HepG2 (cell line): ENCODE data around the gene FAM120B. TPM values are rescaled to one million over a fixed set of nuclear protein-coding genes. Genes with fewer than 3 reads are reported as not detected.

Experiments
- CAMTA2 ChIP-seq: sonication (generic); formaldehyde crosslinking; IDR thresholded peaks from 2 replicates; pipeline ENCODE4 v1.4.0; 2020; ENCODE audit warnings: mild to moderate bottlenecking, missing genetic modification reagents, borderline replicate concordance
- EED ChIP-seq: sonication (generic); formaldehyde crosslinking; IDR thresholded peaks from 2 replicates; pipeline ENCODE4 v1.5.0; 2020; ENCODE audit warnings: mild to moderate bottlenecking, missing genetic modification reagents
- ELF3 ChIP-seq: IDR thresholded peaks from 2 replicates; pipeline ENCODE4 v1.6.1; 2016; ENCODE audit warnings: missing genetic modification reagents, missing compliant biosample characterization
- EP300 ChIP-seq, 3 experiments: sonication (generic) in 1 of 3; formaldehyde crosslinking in 1 of 3; IDR thresholded peaks; 2 replicates each; pipeline versions ENCODE4 v1.5.1 to v1.6.1; 2011 to 2020; ENCODE audit warnings: low read depth in 2 of 3, low read length in 2 of 3, borderline replicate concordance in 1 of 3, improper control_type of control experiment in 1 of 3, mild to moderate bottlenecking in 1 of 3, missing genetic modification reagents in 1 of 3, moderate library complexity in 1 of 3
- HOXA5 ChIP-seq: sonication (generic); formaldehyde crosslinking; IDR thresholded peaks from 2 replicates; pipeline ENCODE4 v1.4.0; 2020; ENCODE audit warnings: missing genetic modification reagents
- HOXA7 ChIP-seq: sonication (generic); formaldehyde crosslinking; IDR thresholded peaks from 2 replicates; pipeline ENCODE4 v1.8.1; 2022; ENCODE audit warnings: mild to moderate bottlenecking, missing genetic modification reagents, moderate library complexity
- JUND ChIP-seq: sonication (generic); formaldehyde crosslinking; IDR thresholded peaks from 2 replicates; pipeline ENCODE4 v1.8.0; 2022; ENCODE audit warnings: mild to moderate bottlenecking, missing genetic modification reagents
- KAT2B ChIP-seq: fragments of 150-350 bp; IDR thresholded peaks from 2 replicates; pipeline ENCODE4 v1.6.1; 2014; ENCODE audit warnings: low read depth, low read length, borderline replicate concordance
- KLF12 ChIP-seq: sonication (generic); formaldehyde crosslinking; IDR thresholded peaks from 2 replicates; pipeline ENCODE4 v1.4.0; 2020; ENCODE audit warnings: missing genetic modification reagents, borderline replicate concordance
- MAZ ChIP-seq, 2 experiments: sonication (generic) in 1 of 2; formaldehyde crosslinking in 1 of 2; IDR thresholded peaks; 2 replicates each; pipeline versions ENCODE4 v1.5.0 to v1.6.1; 2012 to 2020; ENCODE audit warnings: low read depth in 2 of 2, mild to moderate bottlenecking in 2 of 2, borderline replicate concordance in 1 of 2, improper control_type of control experiment in 1 of 2, low read length in 1 of 2, missing genetic modification reagents in 1 of 2, moderate library complexity in 1 of 2
- MIER3 ChIP-seq: IDR thresholded peaks from 2 replicates; pipeline ENCODE4 v1.6.1; 2016; ENCODE audit warnings: missing compliant biosample characterization, borderline replicate concordance
- MYPOP ChIP-seq: sonication (generic); formaldehyde crosslinking; IDR thresholded peaks from 2 replicates; pipeline ENCODE4 v1.8.1; 2023; ENCODE audit warnings: mild to moderate bottlenecking, moderate library complexity, missing genetic modification reagents
- NCOR1 ChIP-seq: fragments of 200-600 bp; sonication (generic); IDR thresholded peaks from 2 replicates; pipeline ENCODE4 v1.7.0; 2017; ENCODE audit warnings: antibody characterized with exemption, low read length, borderline replicate concordance
- PAF1 ChIP-seq: IDR thresholded peaks from 2 replicates; pipeline ENCODE4 v1.6.1; 2016; ENCODE audit warnings: missing genetic modification reagents, missing compliant biosample characterization
- PHB2 ChIP-seq: fragments of 450-650 bp; IDR thresholded peaks from 2 replicates; pipeline ENCODE4 v1.6.1; 2018; ENCODE audit not compliant: partially characterized antibody
- SMARCE1 ChIP-seq: fragments of 450-650 bp; IDR thresholded peaks from 2 replicates; pipeline ENCODE4 v1.6.1; 2017; ENCODE audit warnings: borderline replicate concordance
- SRSF1 ChIP-seq: fragments of 200-400 bp; formaldehyde crosslinking; optimal IDR thresholded peaks from 2 replicates; pipeline ENCODE3; 2017; ENCODE audit warnings: mild to moderate bottlenecking, low read depth, low read length, moderate library complexity
- TOPORS ChIP-seq: sonication (generic); formaldehyde crosslinking; IDR thresholded peaks from 2 replicates; pipeline ENCODE4 v1.8.0; 2023; ENCODE audit warnings: mild to moderate bottlenecking, missing genetic modification reagents
- ZBTB1 ChIP-seq: sonication (generic); formaldehyde crosslinking; IDR thresholded peaks from 2 replicates; pipeline ENCODE4 v1.4.0; 2020; ENCODE audit warnings: missing genetic modification reagents, borderline replicate concordance
- ZBTB25 ChIP-seq: IDR thresholded peaks from 2 replicates; pipeline ENCODE4 v1.6.1; 2018; ENCODE audit warnings: missing genetic modification reagents
- ZFAT ChIP-seq: sonication (generic); formaldehyde crosslinking; conservative IDR thresholded peaks from 2 replicates; pipeline ENCODE4 v1.8.1; 2023; ENCODE audit warnings: missing genetic modification reagents, inconsistent platforms
- ZNF282 ChIP-seq: fragments of 450-650 bp; IDR thresholded peaks from 2 replicates; pipeline ENCODE4 v1.6.1; 2018; ENCODE audit not compliant: partially characterized antibody
- ZNF326 ChIP-seq: sonication (generic); formaldehyde crosslinking; IDR thresholded peaks from 2 replicates; pipeline ENCODE4 v1.4.0; 2020; ENCODE audit warnings: missing genetic modification reagents, borderline replicate concordance
- ZNF383 ChIP-seq: sonication (generic); formaldehyde crosslinking; IDR thresholded peaks from 2 replicates; pipeline ENCODE4 v1.4.0; 2020; ENCODE audit warnings: missing genetic modification reagents, mild to moderate bottlenecking, borderline replicate concordance
- ZNF550 ChIP-seq: sonication (generic); formaldehyde crosslinking; IDR thresholded peaks from 2 replicates; pipeline ENCODE4 v1.4.0; 2020; ENCODE audit warnings: mild to moderate bottlenecking, missing genetic modification reagents, borderline replicate concordance
- ZNF552 ChIP-seq: sonication (generic); formaldehyde crosslinking; IDR thresholded peaks from 2 replicates; pipeline ENCODE4 v1.9.0; 2022; ENCODE audit warnings: missing genetic modification reagents, mild to moderate bottlenecking, borderline replicate concordance
- polyA plus RNA-seq, 8 experiments: library from polyadenylated mRNA; depleted of rRNA in 3 of 8; stranded (reverse) in 7 of 8; unstranded in 1 of 8; fragments of >200 nt; fragmentation: Illumina TruSeq in 4 of 8; extraction: Trizol in 4 of 8; gene quantifications; 2 replicates each; pipeline versions ENCODE4 v1.2.1 to v1.2.3, GENCODE V29; 2011 to 2016; ENCODE audit warnings: low read depth in 4 of 8, missing spikeins in 1 of 8, mixed read lengths in 1 of 8; ENCODE audit not compliant: insufficient read depth in 1 of 8
- total RNA-seq, 5 experiments: library from RNA; depleted of rRNA; stranded (reverse); fragments of >200 nt; fragmentation: Illumina TruSeq; extraction: Trizol; gene quantifications; 2 replicates each; pipeline ENCODE4 v1.2.3, GENCODE V29; 2016; ENCODE audit warnings: low read depth in 1 of 5

Gene FAM120B
- total and polyA plus RNA-seq, 2 of the 13 experiments (the other 11 are each of a cell fraction or from before 2014, with no cell fraction given) = 9.2 to 10.7 TPM

- no peak for TF ChIP-seq SMARCE1
- TF ChIP-seq ZNF550 (CRISPR knock-in tag) = no peak
- no peak for TF ChIP-seq MIER3 (CRISPR knock-in tag)
- peak; percentile 76; the same call in 1 of the 2 replicates for TF ChIP-seq MYPOP
- peak; percentile 48 for TF ChIP-seq SRSF1
- no peak for TF ChIP-seq ZNF326
- no peak for TF ChIP-seq ZBTB1 (CRISPR knock-in tag)
- TF ChIP-seq TOPORS (CRISPR knock-in tag) = no peak
- TF ChIP-seq CAMTA2 (CRISPR knock-in tag) = no peak
- no peak for TF ChIP-seq ZNF552 (CRISPR knock-in tag)
- no peak for TF ChIP-seq EP300 (IDR thresholded peaks at IDR 0.05; ENCODE audit: low read depth in 2 of 2, low read length in 2 of 2)
- no peak for TF ChIP-seq EP300 (CRISPR knock-in tag; IDR thresholded peaks at IDR 0.05; ENCODE audit: borderline replicate concordance)
- no peak for TF ChIP-seq PHB2
- no peak for TF ChIP-seq KAT2B
- TF ChIP-seq MAZ (IDR thresholded peaks at IDR 0.05; ENCODE audit: borderline replicate concordance, low read depth, low read length) = no peak
- TF ChIP-seq MAZ (CRISPR knock-in tag; IDR thresholded peaks at IDR 0.05; ENCODE audit: low read depth) = peak; percentile 17; the same call in 1 of the 2 replicates
- TF ChIP-seq ELF3 (CRISPR knock-in tag) = no peak
- TF ChIP-seq HOXA5 (CRISPR knock-in tag) = peak; percentile 64; the same call in 1 of the 2 replicates
- no peak for TF ChIP-seq ZNF282
- no peak for TF ChIP-seq ZBTB25 (CRISPR knock-in tag)
- TF ChIP-seq HOXA7 (CRISPR knock-in tag) = no peak
- no peak for TF ChIP-seq PAF1 (CRISPR knock-in tag)
- TF ChIP-seq ZFAT (CRISPR knock-in tag) = no peak
- TF ChIP-seq JUND (CRISPR knock-in tag) = no peak
- TF ChIP-seq NCOR1 = no peak
- peak; percentile 89 for TF ChIP-seq EED (CRISPR knock-in tag)
- TF ChIP-seq KLF12 = no peak
- TF ChIP-seq ZNF383 (CRISPR knock-in tag) = no peak
These were observed 10.8 kb upstream of the FAM120B start (continued) for GRCh38 chr6:170295510-170296422.
